ACC112 (cell line): ENCODE measurements around the gene ARMC3.

ENCODE experiments used
- H2AFZ ChIP-seq: fragments of 200-600 bp; sonication (generic); one replicate; pipeline ENCODE4 v1.6.0; 2017; ENCODE audit warnings: antibody characterized with exemption, low read length; ENCODE audit not compliant: unreplicated experiment
- H3K27ac ChIP-seq: fragments of 200-600 bp; sonication (generic); 2 replicates; pipeline ENCODE4 v1.5.1; 2014; ENCODE audit warnings: low read depth, mild to moderate bottlenecking, antibody characterized with exemption, low read length, moderate library complexity
- H3K27me3 ChIP-seq: fragments of 200-600 bp; sonication (generic); 2 replicates; pipeline ENCODE4 v1.6.1; 2014; ENCODE audit warnings: mild to moderate bottlenecking, antibody characterized with exemption, low read length, moderate library complexity, mixed read lengths; ENCODE audit not compliant: insufficient read depth
- H3K36me3 ChIP-seq: fragments of 200-600 bp; sonication (generic); 2 replicates; pipeline ENCODE4 v1.6.1; 2016; ENCODE audit warnings: mild to moderate bottlenecking, antibody characterized with exemption, low read length, moderate library complexity, mixed read lengths; ENCODE audit not compliant: insufficient read depth
- H3K4me1 ChIP-seq: fragments of 200-600 bp; sonication (generic); one replicate; pipeline ENCODE4 v1.6.1; 2016; ENCODE audit warnings: low read length, mixed read lengths; ENCODE audit not compliant: insufficient read depth, unreplicated experiment, control insufficient read depth
- H3K4me3 ChIP-seq: fragments of 200-600 bp; sonication (generic); 2 replicates; pipeline ENCODE4 v1.5.1; 2014; ENCODE audit warnings: mild to moderate bottlenecking, low read depth, low read length
- H3K79me2 ChIP-seq: fragments of 200-600 bp; sonication (generic); one replicate; pipeline ENCODE4 v1.6.0; 2016; ENCODE audit warnings: low read length; ENCODE audit not compliant: control insufficient read depth, unreplicated experiment, insufficient read depth

Gene ARMC3

DNA sequence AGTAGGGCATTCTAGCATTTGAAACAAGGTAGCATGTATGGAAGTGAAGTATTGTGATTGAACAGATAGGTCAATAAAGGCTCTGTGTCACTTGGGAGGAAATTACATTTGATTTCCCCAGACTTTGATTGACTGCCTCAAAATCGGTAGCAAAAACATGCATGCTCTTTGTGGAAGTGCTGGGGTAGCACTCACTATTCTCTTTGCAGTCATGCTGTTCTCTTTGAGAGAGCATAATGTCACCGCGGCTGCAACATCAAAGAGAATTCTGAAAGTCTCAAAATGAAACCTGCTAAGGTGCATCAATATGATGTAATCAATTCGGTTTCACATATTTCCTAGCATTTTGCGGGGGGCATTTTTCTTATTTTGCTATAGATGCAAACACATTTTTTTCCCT lies 64.2 kb downstream of the ARMC3 start:
- no peak overlapping the region for H3K27ac ChIP-seq
- no peak overlapping the region for H2AFZ ChIP-seq
- H3K4me1 ChIP-seq, result no peaks in the 10 kb centered on the region
- no peak overlapping the region for H3K4me3 ChIP-seq
- H3K36me3 ChIP-seq, result no peaks in the 10 kb centered on the region
- peaks cover 55% of the 10 kb centered on the region for H3K27me3 ChIP-seq
- H3K79me2 ChIP-seq, result no peaks in the 10 kb centered on the region

DNA sequence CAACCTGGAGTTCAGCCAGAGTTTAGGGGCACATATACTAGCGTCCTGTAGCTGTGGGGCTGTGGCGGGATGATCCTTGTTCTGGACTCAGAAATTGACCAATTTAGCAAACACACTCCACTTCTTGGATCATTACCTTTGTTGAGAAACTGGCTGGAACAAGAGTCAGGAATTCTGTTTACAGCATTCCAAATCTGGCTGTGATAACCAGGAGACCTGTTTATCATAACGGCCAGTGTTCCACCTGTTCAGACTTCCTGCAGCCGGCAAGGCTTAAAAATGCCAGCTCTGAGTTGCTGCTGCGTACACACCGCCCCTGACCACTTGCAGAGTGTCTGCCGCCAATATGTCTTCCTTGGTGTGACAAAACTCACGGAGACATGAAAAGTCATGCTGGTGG lies 64.8 kb downstream of the ARMC3 start:
- Histone ChIP-seq H3K4me3 (no peak overlapping the region), H2AFZ (no peak overlapping the region), H3K27me3 (peaks cover 59% of the 10 kb centered on the region), H3K79me2 (no peaks in the 10 kb centered on the region), H3K27ac (no peak overlapping the region), H3K4me1 (no peaks in the 10 kb centered on the region), H3K36me3 (no peaks in the 10 kb centered on the region)

DNA sequence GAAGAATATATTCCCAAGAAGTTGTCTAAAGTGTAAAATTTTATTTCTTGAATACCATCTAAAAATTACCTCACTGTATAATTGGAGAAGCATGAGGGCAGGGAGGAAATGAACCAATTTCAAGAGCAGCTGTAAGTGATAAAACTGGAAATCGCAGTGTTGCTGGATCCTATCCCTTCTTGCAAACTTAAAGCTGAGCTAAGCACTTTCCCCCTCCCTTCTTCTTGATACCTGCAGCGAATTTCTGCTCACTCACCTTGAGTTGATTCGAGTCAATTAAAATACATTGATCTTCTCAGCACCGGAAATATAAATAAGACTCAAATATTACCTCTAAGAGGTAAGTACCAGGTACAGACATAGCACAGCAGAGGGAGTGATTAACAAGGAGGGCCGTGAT lies 65.5 kb downstream of the ARMC3 start:
- Histone ChIP-seq H3K36me3 (no peaks in the 10 kb centered on the region), H2AFZ (no peak overlapping the region), H3K27ac (no peak overlapping the region), H3K4me1 (no peaks in the 10 kb centered on the region), H3K27me3 (peaks cover 66% of the 10 kb centered on the region), H3K4me3 (no peak overlapping the region), H3K79me2 (no peaks in the 10 kb centered on the region)

DNA sequence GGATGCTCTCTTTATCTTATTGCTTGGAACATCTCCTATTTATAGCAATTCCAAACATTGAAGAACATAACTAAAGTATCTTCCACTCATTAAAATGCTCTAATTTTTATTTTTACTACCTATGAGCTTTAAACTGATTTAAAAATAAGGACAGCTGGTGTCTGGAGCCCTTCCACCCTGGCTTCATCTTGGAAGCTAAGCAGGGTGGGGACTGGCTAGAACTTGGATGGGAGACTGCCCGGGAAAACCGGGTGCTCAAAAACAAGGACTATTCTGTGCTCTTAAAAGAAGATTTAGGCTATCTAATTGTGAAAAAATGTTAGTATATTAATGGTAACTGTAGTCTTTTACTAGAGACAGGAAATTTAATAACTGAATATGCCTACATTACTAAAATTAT lies 69.2 kb downstream of the ARMC3 start:
- Histone ChIP-seq H2AFZ (no peak overlapping the region), H3K36me3 (no peaks in the 10 kb centered on the region), H3K27ac (no peak overlapping the region), H3K79me2 (no peaks in the 10 kb centered on the region), H3K4me1 (no peaks in the 10 kb centered on the region), H3K4me3 (no peak overlapping the region), H3K27me3 (peaks cover 92% of the 10 kb centered on the region)

DNA sequence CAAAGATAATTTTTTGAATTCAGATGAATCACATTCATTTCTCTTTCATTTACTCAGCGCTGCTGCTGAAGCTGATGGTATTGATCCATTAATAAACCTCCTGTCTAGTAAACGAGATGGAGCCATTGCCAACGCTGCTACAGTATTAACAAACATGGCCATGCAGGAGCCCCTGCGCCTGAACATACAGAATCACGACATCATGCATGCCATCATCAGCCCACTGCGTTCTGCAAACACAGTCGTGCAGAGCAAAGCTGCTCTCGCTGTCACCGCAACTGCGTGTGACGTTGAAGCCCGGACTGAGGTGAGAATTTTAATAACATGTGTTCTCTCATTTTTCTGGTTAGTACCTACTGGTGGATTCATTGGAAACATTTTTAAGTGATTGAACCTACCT lies 70.2 kb downstream of the ARMC3 start:
- Histone ChIP-seq H3K4me3 (no peak overlapping the region), H3K27ac (no peak overlapping the region), H3K36me3 (no peaks in the 10 kb centered on the region), H3K27me3 (peaks cover 92% of the 10 kb centered on the region), H2AFZ (no peak overlapping the region), H3K79me2 (no peaks in the 10 kb centered on the region), H3K4me1 (no peaks in the 10 kb centered on the region)

DNA sequence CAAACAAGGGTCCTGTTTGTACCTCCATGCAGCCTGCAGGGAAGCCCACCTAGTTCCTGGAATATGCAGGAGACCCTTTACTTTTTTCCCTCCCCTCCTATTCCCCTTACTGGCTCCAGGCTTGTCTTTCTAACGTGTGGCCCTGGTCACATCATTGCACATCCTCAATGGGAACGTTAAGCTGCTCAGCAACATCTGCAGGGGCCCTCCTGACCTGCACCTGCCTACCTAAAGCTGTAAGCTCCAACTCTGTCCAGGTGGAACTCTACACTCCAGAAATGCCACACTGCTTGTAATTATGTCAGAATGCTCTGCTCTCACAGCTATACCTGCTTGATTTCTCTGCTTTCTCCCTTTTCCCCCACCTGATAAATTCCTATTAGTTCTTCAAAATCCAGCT lies 72.1 kb downstream of the ARMC3 start:
- Histone ChIP-seq H3K4me3 (no peak overlapping the region), H3K27me3 (peaks cover 91% of the 10 kb centered on the region), H2AFZ (no peak overlapping the region), H3K36me3 (no peaks in the 10 kb centered on the region), H3K4me1 (no peaks in the 10 kb centered on the region), H3K27ac (no peak overlapping the region), H3K79me2 (no peaks in the 10 kb centered on the region)

DNA sequence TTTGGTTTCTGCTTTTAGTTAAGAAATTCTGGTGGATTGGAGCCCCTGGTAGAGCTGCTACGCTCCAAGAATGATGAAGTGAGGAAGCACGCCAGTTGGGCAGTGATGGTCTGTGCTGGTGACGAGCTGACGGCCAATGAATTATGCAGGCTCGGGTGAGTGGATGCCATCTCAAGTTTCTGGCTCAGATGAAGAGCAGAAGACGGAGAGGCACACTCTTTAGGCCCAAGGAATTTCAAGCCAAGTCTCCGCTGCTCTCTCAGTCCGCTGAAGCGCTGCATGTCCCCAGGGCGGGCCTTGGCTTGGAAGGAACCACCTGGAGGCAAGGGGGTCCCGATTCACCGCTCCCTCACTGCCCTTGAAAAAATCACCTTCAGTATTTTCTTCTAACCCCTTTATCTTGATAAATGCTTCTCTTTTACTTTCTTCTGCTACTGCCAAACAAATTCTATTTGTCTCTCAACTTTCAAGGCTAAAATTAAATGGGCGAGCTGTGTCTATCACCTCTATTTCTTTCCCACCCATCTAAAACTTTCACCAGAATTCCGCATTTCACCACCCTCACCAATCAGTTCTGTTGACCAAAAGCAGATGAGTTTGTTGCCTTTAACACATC lies 74.2 kb downstream of the ARMC3 start:
- Histone ChIP-seq H3K27me3 (peaks cover 82% of the 10 kb centered on the region), H3K27ac (no peak overlapping the region), H2AFZ (no peak overlapping the region), H3K36me3 (no peaks in the 10 kb centered on the region), H3K4me3 (no peak overlapping the region), H3K4me1 (no peaks in the 10 kb centered on the region), H3K79me2 (no peaks in the 10 kb centered on the region)

DNA sequence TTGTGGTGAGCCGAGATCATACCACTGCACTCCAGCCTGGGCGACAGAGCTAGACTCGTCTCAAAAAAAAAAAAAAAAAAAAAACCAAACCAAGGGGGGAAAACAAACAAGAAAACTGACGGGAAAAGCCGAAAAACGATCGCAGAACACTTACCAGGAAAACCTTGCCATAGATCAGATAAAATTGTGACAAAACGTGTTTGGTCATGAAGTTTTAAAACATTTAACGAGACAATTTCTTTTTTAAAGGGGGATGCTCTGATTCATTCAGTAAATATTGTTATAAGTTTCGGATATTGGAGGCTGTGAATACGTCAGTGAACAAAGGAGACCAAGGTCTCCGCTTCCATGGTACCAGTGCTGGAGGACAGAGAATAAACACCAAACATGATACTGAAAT lies 77.3 kb downstream of the ARMC3 start:
- no peak overlapping the region for H3K27ac ChIP-seq
- H3K4me1 ChIP-seq, result no peaks in the 10 kb centered on the region
- peaks cover 68% of the 10 kb centered on the region for H3K27me3 ChIP-seq
- no peak overlapping the region for H2AFZ ChIP-seq
- no peak overlapping the region for H3K4me3 ChIP-seq
- H3K36me3 ChIP-seq, result no peaks in the 10 kb centered on the region
- no peaks in the 10 kb centered on the region for H3K79me2 ChIP-seq

DNA sequence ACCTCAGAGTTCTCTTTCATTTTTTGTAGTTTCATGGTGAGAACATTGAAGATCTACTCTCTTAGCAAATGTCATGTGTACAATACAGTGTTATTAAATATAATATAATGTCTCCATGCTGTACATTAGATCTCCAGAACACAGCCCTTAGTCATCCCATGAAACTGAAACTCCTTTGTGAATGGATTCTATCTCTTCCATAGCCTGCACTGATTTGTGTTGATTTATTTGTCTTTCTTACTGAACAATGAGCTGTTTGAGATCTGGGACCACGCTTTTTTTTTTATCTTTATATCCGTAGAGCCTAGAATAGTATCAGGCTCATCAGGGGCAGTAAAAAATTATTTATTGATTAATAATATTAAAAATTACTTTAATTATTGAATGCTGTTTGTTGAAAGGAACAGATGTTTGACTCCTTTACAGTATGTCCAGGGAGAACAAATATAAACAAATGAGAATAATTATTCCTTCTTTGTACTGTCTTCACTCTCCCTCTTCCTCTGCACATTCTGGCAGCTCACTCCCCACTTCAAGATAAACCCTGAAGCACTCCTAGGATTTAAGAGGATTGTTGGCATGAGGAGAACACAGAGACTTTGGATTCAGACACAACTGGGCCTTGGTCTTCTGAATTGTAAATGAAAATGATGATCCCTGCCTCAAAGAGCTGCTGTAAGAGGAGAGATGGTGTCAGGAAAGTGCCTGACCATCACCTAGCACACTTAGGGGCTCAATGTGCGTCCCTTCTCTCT lies 85.9 kb downstream of the ARMC3 start:
- Histone ChIP-seq H3K4me3 (no peak overlapping the region), H3K27ac (no peak overlapping the region), H2AFZ (no peak overlapping the region), H3K27me3 (peaks cover 65% of the 10 kb centered on the region), H3K79me2 (no peaks in the 10 kb centered on the region), H3K4me1 (no peaks in the 10 kb centered on the region), H3K36me3 (no peaks in the 10 kb centered on the region)

DNA sequence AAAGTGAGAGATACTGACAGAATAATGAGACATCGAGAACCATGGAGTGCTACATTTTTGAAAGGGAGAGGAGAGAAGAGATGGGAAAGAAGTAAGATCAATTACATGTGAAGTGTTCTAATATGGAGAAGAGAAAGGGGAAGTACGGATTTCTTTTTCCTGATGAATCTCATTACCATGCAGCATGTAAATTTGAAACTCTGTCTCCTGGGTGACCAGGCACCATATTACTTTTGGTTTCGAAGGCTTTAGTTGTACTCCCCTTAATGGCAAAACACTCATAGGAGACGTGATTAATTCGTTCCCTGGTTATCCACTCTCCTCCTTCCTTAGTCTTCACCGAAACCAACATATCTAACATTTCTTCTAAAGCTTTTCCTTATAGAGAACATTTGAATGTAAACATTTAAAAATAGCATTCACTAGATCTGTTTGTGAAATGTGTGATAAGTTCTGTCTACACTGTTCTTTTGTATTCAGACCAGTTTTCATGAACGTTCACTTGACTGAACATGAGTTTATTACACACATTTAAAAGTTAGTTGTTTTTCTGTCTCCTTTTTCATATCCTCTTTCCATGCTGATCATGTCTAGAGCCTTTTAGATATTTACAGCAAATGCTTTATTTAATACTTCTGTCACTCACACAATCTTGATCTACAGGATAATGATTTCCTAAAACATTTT lies 87.3 kb downstream of the ARMC3 start:
- Histone ChIP-seq H2AFZ (no peak overlapping the region), H3K79me2 (no peaks in the 10 kb centered on the region), H3K36me3 (no peaks in the 10 kb centered on the region), H3K27ac (no peak overlapping the region), H3K4me1 (no peaks in the 10 kb centered on the region), H3K27me3 (peaks cover 69% of the 10 kb centered on the region), H3K4me3 (no peak overlapping the region)

DNA sequence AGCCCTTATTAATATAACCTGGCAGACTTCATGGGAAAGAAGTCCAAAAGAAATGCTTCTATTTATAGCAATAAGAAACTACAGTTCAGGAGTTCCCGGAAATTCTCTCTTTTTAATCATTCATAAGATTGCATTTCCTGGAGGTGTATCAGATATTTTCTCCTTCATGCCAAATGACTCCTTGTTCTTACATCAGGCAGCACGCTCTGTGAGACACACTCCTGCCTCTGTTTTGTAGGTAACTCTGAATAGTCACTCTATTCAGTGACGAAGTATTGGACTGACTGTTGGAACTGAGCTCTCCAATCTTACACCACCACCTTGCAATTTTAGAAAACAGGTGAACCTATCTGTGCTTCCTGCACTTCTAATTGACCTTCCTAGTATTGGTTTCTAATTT lies 88.8 kb downstream of the ARMC3 start:
- H3K27ac ChIP-seq, result no peak overlapping the region
- H3K36me3 ChIP-seq, result no peaks in the 10 kb centered on the region
- H3K79me2 ChIP-seq, result no peaks in the 10 kb centered on the region
- no peak overlapping the region for H2AFZ ChIP-seq
- no peaks in the 10 kb centered on the region for H3K4me1 ChIP-seq
- H3K27me3 ChIP-seq, result peaks cover 75% of the 10 kb centered on the region
- H3K4me3 ChIP-seq, result no peak overlapping the region
